Ishikawa (cell line): ENCODE data around the gene KIAA1586.

Experiments
- CEBPB ChIP-seq: IDR thresholded peaks from 2 replicates; pipeline ENCODE4 v1.6.1; 2012
- CREB1 ChIP-seq: IDR thresholded peaks from 2 replicates; pipeline ENCODE4 v1.6.1; 2012; ENCODE audit warnings: low read depth
- EGR1 ChIP-seq: IDR thresholded peaks from 2 replicates; pipeline ENCODE4 v1.6.1; 2012
- EP300 ChIP-seq: IDR thresholded peaks from 2 replicates; pipeline ENCODE4 v1.6.1; 2012; ENCODE audit warnings: borderline replicate concordance
- FOXM1 ChIP-seq: IDR thresholded peaks from 2 replicates; pipeline ENCODE4 v1.6.1; 2012; ENCODE audit warnings: low read depth, borderline replicate concordance
- MAX ChIP-seq: IDR thresholded peaks from 2 replicates; pipeline ENCODE4 v1.6.1; 2012
- NFIC ChIP-seq: IDR thresholded peaks from 2 replicates; pipeline ENCODE4 v1.6.1; 2012
- RAD21 ChIP-seq: IDR thresholded peaks from 2 replicates; pipeline ENCODE4 v1.6.1; 2012; ENCODE audit warnings: low read depth
- REST ChIP-seq: IDR thresholded peaks from 2 replicates; pipeline ENCODE4 v1.6.1; 2012; ENCODE audit warnings: low read depth, mild to moderate bottlenecking
- TAF1 ChIP-seq: IDR thresholded peaks from 2 replicates; pipeline ENCODE4 v1.6.1; 2012; ENCODE audit warnings: low read depth, mild to moderate bottlenecking
- TCF12 ChIP-seq: IDR thresholded peaks from 2 replicates; pipeline ENCODE4 v1.6.1; 2012; ENCODE audit warnings: low read depth
- TEAD4 ChIP-seq: IDR thresholded peaks from 2 replicates; pipeline ENCODE4 v1.6.1; 2012
- USF1 ChIP-seq: IDR thresholded peaks from 2 replicates; pipeline ENCODE4 v1.6.1; 2012
- YY1 ChIP-seq: IDR thresholded peaks from 2 replicates; pipeline ENCODE4 v1.6.1; 2012; ENCODE audit warnings: low read depth
- ZBTB7A ChIP-seq: IDR thresholded peaks from 2 replicates; pipeline ENCODE4 v1.6.1; 2012; ENCODE audit warnings: low read depth

KIAA1586 gene

GRCh38 chr6:57078531-57079207, 32.2 kb downstream of the KIAA1586 start:
- no peak for TF ChIP-seq EP300
- TF ChIP-seq CEBPB = no peak
- no peak for TF ChIP-seq REST

- TF ChIP-seq FOXM1 (no peak), NFIC (no peak), ZBTB7A (no peak), MAX (no peak), TCF12 (no peak), REST (no peak), YY1 (no peak), EGR1 (no peak), USF1 (no peak), CEBPB (no peak), TAF1 (no peak), CREB1 (no peak), TEAD4 (no peak), EP300 (no peak), RAD21 (no peak)
Measured at GRCh38 chr6:57085471-57085870, 39.0 kb downstream of the KIAA1586 start.

- TF ChIP-seq NFIC = no peak
- TF ChIP-seq CREB1 = no peak
Measured at GRCh38 chr6:57086843-57087242, 40.4 kb downstream of the KIAA1586 start.

GRCh38 chr6:57087916-57088315, 41.4 kb downstream of the KIAA1586 start:
- TF ChIP-seq YY1 (no peak), TAF1 (no peak), MAX (no peak), ZBTB7A (no peak), NFIC (no peak), CEBPB (no peak), TEAD4 (no peak), RAD21 (no peak), REST (no peak), USF1 (no peak), FOXM1 (no peak), EP300 (no peak), CREB1 (no peak)

- TF ChIP-seq YY1 = no peak
- TF ChIP-seq CEBPB = no peak
Measured at GRCh38 chr6:57089265-57089664, 42.8 kb downstream of the KIAA1586 start.
